C1 segment of cervical spinal cord (tissue), 14 donors: Measurements from ENCODE around the gene BRCA1.
A peak's percentile ranks its signal among the peaks of the same experiment; 100 is the strongest.
"Not testable (repeated sequence)": the region's sequence is repeated elsewhere in the genome, so short reads cannot be mapped to it uniquely, and the experiment has no call there.

Experiments
- DNase-seq, 14 donors: peaks; one replicate each; lab custom pipeline; 2025; lab: John Stamatoyannopoulos, UW

BRCA1 gene

GRCh38 chr17:43125133-43125966, at the start of gene BRCA1:
Gene BRCA1, minus strand, starts transcription at chr17:43125364. Its CDS starts 1,268 bp downstream, at chr17:43124096.
- peak; percentile 17 to 96 (median 80) for DNase-seq

- DNase-seq, result peak in 8 of 14 donors; percentile 3 to 21 (median 14)
Observed at GRCh38 chr17:43171586-43172487, 46.7 kb upstream of the BRCA1 start.

- DNase-seq, result peak; percentile 66 to 98 (median 94)
Observed at GRCh38 chr17:43170766-43171585, 45.8 kb upstream of the BRCA1 start, which contains the start of gene NBR1. Gene NBR1, plus strand, starts transcription at chr17:43171214. Its CDS starts 4,586 bp downstream, at chr17:43175800.

- peak; percentile 44 to 97 (median 82) for DNase-seq
Observed at GRCh38 chr17:43170140-43170765, 45.1 kb upstream of the BRCA1 start.

- DNase-seq, result peak in 4 of 14 donors; percentile 3 to 30 (median 18)
Observed at GRCh38 chr17:43169561-43170139, 44.5 kb upstream of the BRCA1 start.

GRCh38 chr17:43165971-43166370, 40.8 kb upstream of the BRCA1 start:
- not testable (repeated sequence) for DNase-seq

- not testable (repeated sequence) for DNase-seq
Observed at GRCh38 chr17:43159957-43160356, 34.8 kb upstream of the BRCA1 start.

- DNase-seq, result not testable (repeated sequence)
Observed at GRCh38 chr17:43159232-43159631, 34.1 kb upstream of the BRCA1 start.

GRCh38 chr17:43155666-43156065, 30.5 kb upstream of the BRCA1 start:
- no peak for DNase-seq

GRCh38 chr17:43153197-43153835, 28.2 kb upstream of the BRCA1 start:
- not testable (repeated sequence) for DNase-seq

- DNase-seq, result no peak
Observed at GRCh38 chr17:43151880-43152456, 26.8 kb upstream of the BRCA1 start.

- DNase-seq, result no peak
Observed at GRCh38 chr17:43146649-43147048, 21.5 kb upstream of the BRCA1 start.

- no peak for DNase-seq
Observed at GRCh38 chr17:43143201-43143600, 18.0 kb upstream of the BRCA1 start.

- DNase-seq, result no peak
Observed at GRCh38 chr17:43142153-43142552, 17.0 kb upstream of the BRCA1 start.

GRCh38 chr17:43140396-43141332, 15.5 kb upstream of the BRCA1 start:
- DNase-seq, result no peak

- not testable (repeated sequence) for DNase-seq
Observed at GRCh38 chr17:43138531-43138930, 13.4 kb upstream of the BRCA1 start.

- DNase-seq, result not testable (repeated sequence)
Observed at GRCh38 chr17:43136574-43136973, 11.4 kb upstream of the BRCA1 start.

- DNase-seq, result no peak
Observed at GRCh38 chr17:43135454-43135819, 10.3 kb upstream of the BRCA1 start.
